ENCODE results near the gene OPRL1.

GRCh38 chr20:64032706-64033624 is 46.9 kb upstream of the OPRL1 start:
- TF ChIP-seq GATA2 (IDR thresholded peaks at IDR 0.05; ENCODE audit: low read depth, low read length) = no peak
- no peak for TF ChIP-seq GATA3 (IDR thresholded peaks at IDR 0.05; ENCODE audit: low read depth, low read length)

All from SH-SY5Y (cell line).